ENCODE results near the gene STRN3. TPM values are rescaled to one million over a fixed set of nuclear protein-coding genes. Genes with fewer than 3 reads are reported as not detected.
A peak's percentile ranks its signal among the peaks of the same experiment; 100 is the strongest.
"Not testable (repeated sequence)": the region's sequence is repeated elsewhere in the genome, so short reads cannot be mapped to it uniquely, and the experiment has no call there.

STRN3 gene
- 36.6 TPM for polyA plus RNA-seq
- long read RNA-seq, donor 1, partial matches to known transcripts: 0 of 2 reads
- long read RNA-seq, donor 1, other reads (novel, unspliced or antisense): 0 of 2 reads
- long read RNA-seq, donor 2, partial matches to known transcripts: 0 of 2 reads
- long read RNA-seq, donor 2, other reads (novel, unspliced or antisense): 0 of 2 reads
- long read RNA-seq, donor 3: 0 reads
- long read RNA-seq, donor 4: 0 reads
- long read RNA-seq, donor 5: 0 reads
- long read RNA-seq, donor 6, transcript STRN3-201 (16 exons, 3,970 nt): major isoform, 5 of 5 reads
- long read RNA-seq, donor 6, partial matches to known transcripts: 0 of 5 reads
- long read RNA-seq, donor 6, other reads (novel, unspliced or antisense): 0 of 5 reads
- long read RNA-seq, donor 7, partial matches to known transcripts: 0 of 7 reads
- long read RNA-seq, donor 7, other reads (novel, unspliced or antisense): 6 of 7 reads
- long read RNA-seq, donor 8, partial matches to known transcripts: 0 of 2 reads
- long read RNA-seq, donor 8, other reads (novel, unspliced or antisense): 0 of 2 reads
- long read RNA-seq, donor 9: 0 reads
- long read RNA-seq, donor 10, partial matches to known transcripts: 0 of 12 reads
- long read RNA-seq, donor 10, other reads (novel, unspliced or antisense): 10 of 12 reads
- long read RNA-seq, donor 11, partial matches to known transcripts: 6 of 7 reads
- long read RNA-seq, donor 11, other reads (novel, unspliced or antisense): 0 of 7 reads

GRCh38 chr14:31026077-31026449 lies at the start of gene STRN3:
STRN3 (minus strand) TSS chr14:31026379; CDS start chr14:31026185, 194 bp downstream.
- H3K36me3 ChIP-seq (ENCODE audit: control insufficient read depth, insufficient read depth, low read length): peaks cover 1% of the 10 kb centered on the region
- no peaks in the 10 kb centered on the region for H3K4me1 ChIP-seq (ENCODE audit: control insufficient read depth, insufficient read depth, low read length)
- peak within 1 kb of the TSS; percentile 98 for H3K27ac ChIP-seq (ENCODE audit: low read length)
- H3K9me3 ChIP-seq (ENCODE audit: control insufficient read depth, low read depth, low read length): no peaks in the 10 kb centered on the region
- WGBS (ENCODE audit: insufficient coverage, low lambda C conversion rate): no CpG with 5 or more reads among the region's 31 CpGs
- DNase-seq: no peak
- peak within 1 kb of the TSS; percentile 99 for H3K4me3 ChIP-seq (ENCODE audit: low read length)
- no peaks in the 10 kb centered on the region for H3K27me3 ChIP-seq (ENCODE audit: control insufficient read depth, insufficient read depth, low read length)

GRCh38 chr14:31075144-31075543 lies 49.0 kb upstream of the STRN3 start:
- 90% methylated on average over 2 of the region's 2 CpGs for WGBS (ENCODE audit: insufficient coverage, low lambda C conversion rate)

GRCh38 chr14:31071151-31071550 lies 45.0 kb upstream of the STRN3 start:
- Histone ChIP-seq H3K4me1 (ENCODE audit: control insufficient read depth, insufficient read depth, low read length) (no peaks in the 10 kb centered on the region), H3K9me3 (ENCODE audit: control insufficient read depth, low read depth, low read length) (no peaks in the 10 kb centered on the region), H3K27ac (ENCODE audit: low read length) (no peak overlapping the region), H3K4me3 (ENCODE audit: low read length) (no peak overlapping the region), H3K36me3 (ENCODE audit: control insufficient read depth, insufficient read depth, low read length) (peaks cover 7% of the 10 kb centered on the region), H3K27me3 (ENCODE audit: control insufficient read depth, insufficient read depth, low read length) (no peaks in the 10 kb centered on the region)
- no peak for DNase-seq
- no CpG with 5 or more reads among the region's 2 CpGs for WGBS (ENCODE audit: insufficient coverage, low lambda C conversion rate)

More at GRCh38 chr14:31075144-31075543, 49.0 kb upstream of the STRN3 start:
- Histone ChIP-seq H3K9me3 (ENCODE audit: control insufficient read depth, low read depth, low read length) (no peaks in the 10 kb centered on the region), H3K36me3 (ENCODE audit: control insufficient read depth, insufficient read depth, low read length) (peaks cover 7% of the 10 kb centered on the region), H3K4me1 (ENCODE audit: control insufficient read depth, insufficient read depth, low read length) (no peaks in the 10 kb centered on the region), H3K27ac (ENCODE audit: low read length) (no peak overlapping the region), H3K4me3 (ENCODE audit: low read length) (no peak overlapping the region), H3K27me3 (ENCODE audit: control insufficient read depth, insufficient read depth, low read length) (no peaks in the 10 kb centered on the region)
- DNase-seq: no peak

- Histone ChIP-seq H3K27ac (ENCODE audit: low read length) (no peak overlapping the region), H3K27me3 (ENCODE audit: control insufficient read depth, insufficient read depth, low read length) (no peaks in the 10 kb centered on the region), H3K9me3 (ENCODE audit: control insufficient read depth, low read depth, low read length) (no peaks in the 10 kb centered on the region), H3K4me1 (ENCODE audit: control insufficient read depth, insufficient read depth, low read length) (no peaks in the 10 kb centered on the region), H3K36me3 (ENCODE audit: control insufficient read depth, insufficient read depth, low read length) (peaks cover 7% of the 10 kb centered on the region), H3K4me3 (ENCODE audit: low read length) (no peak overlapping the region)
- no CpG with 5 or more reads among the region's 5 CpGs for WGBS (ENCODE audit: insufficient coverage, low lambda C conversion rate)
- no peak for DNase-seq
Observed at GRCh38 chr14:31070431-31070830, 44.3 kb upstream of the STRN3 start.

GRCh38 chr14:31069343-31069742 lies 43.2 kb upstream of the STRN3 start:
- Histone ChIP-seq H3K9me3 (ENCODE audit: control insufficient read depth, low read depth, low read length) (no peaks in the 10 kb centered on the region), H3K27me3 (ENCODE audit: control insufficient read depth, insufficient read depth, low read length) (no peaks in the 10 kb centered on the region), H3K4me1 (ENCODE audit: control insufficient read depth, insufficient read depth, low read length) (no peaks in the 10 kb centered on the region), H3K27ac (ENCODE audit: low read length) (no peak overlapping the region), H3K4me3 (ENCODE audit: low read length) (no peak overlapping the region), H3K36me3 (ENCODE audit: control insufficient read depth, insufficient read depth, low read length) (peaks cover 5% of the 10 kb centered on the region)
- no peak for DNase-seq
- 100% methylated on average over 2 of the region's 3 CpGs for WGBS (ENCODE audit: insufficient coverage, low lambda C conversion rate)

GRCh38 chr14:31068235-31068634 lies 42.1 kb upstream of the STRN3 start:
- H3K27me3 ChIP-seq (ENCODE audit: control insufficient read depth, insufficient read depth, low read length): no peaks in the 10 kb centered on the region
- H3K9me3 ChIP-seq (ENCODE audit: control insufficient read depth, low read depth, low read length): no peaks in the 10 kb centered on the region
- no peak overlapping the region for H3K4me3 ChIP-seq (ENCODE audit: low read length)
- H3K36me3 ChIP-seq (ENCODE audit: control insufficient read depth, insufficient read depth, low read length): peaks cover 3% of the 10 kb centered on the region
- no peak overlapping the region for H3K27ac ChIP-seq (ENCODE audit: low read length)
- no peak for DNase-seq
- WGBS (ENCODE audit: insufficient coverage, low lambda C conversion rate): no CpG with 5 or more reads among the region's 1 CpG
- H3K4me1 ChIP-seq (ENCODE audit: control insufficient read depth, insufficient read depth, low read length): no peaks in the 10 kb centered on the region

- DNase-seq; H3K4me3 ChIP-seq (ENCODE audit: low read length); H3K27me3 ChIP-seq (ENCODE audit: control insufficient read depth, insufficient read depth, low read length); H3K36me3 ChIP-seq (ENCODE audit: control insufficient read depth, insufficient read depth, low read length); H3K9me3 ChIP-seq (ENCODE audit: control insufficient read depth, low read depth, low read length); H3K27ac ChIP-seq (ENCODE audit: low read length): not testable (repeated sequence)
- H3K4me1 ChIP-seq (ENCODE audit: control insufficient read depth, insufficient read depth, low read length): peaks cover 15% of the 10 kb centered on the region
- 80% methylated on average over 1 of the region's 8 CpGs for WGBS (ENCODE audit: insufficient coverage, low lambda C conversion rate)
Observed at GRCh38 chr14:31062908-31063307, 36.7 kb upstream of the STRN3 start.

GRCh38 chr14:31060253-31060875 lies 34.2 kb upstream of the STRN3 start:
- Histone ChIP-seq H3K36me3 (ENCODE audit: control insufficient read depth, insufficient read depth, low read length) (no peaks in the 10 kb centered on the region), H3K27ac (ENCODE audit: low read length) (peak overlapping the region; percentile 52), H3K4me1 (ENCODE audit: control insufficient read depth, insufficient read depth, low read length) (peaks cover 15% of the 10 kb centered on the region), H3K9me3 (ENCODE audit: control insufficient read depth, low read depth, low read length) (no peaks in the 10 kb centered on the region), H3K27me3 (ENCODE audit: control insufficient read depth, insufficient read depth, low read length) (no peaks in the 10 kb centered on the region), H3K4me3 (ENCODE audit: low read length) (no peak overlapping the region)
- peak in 1 of 2 donors; percentile 17 for DNase-seq
- WGBS (ENCODE audit: insufficient coverage, low lambda C conversion rate): no CpG with 5 or more reads among the region's 6 CpGs

- Histone ChIP-seq H3K4me1 (ENCODE audit: control insufficient read depth, insufficient read depth, low read length) (peaks cover 15% of the 10 kb centered on the region), H3K4me3 (ENCODE audit: low read length) (no peak overlapping the region), H3K36me3 (ENCODE audit: control insufficient read depth, insufficient read depth, low read length) (no peaks in the 10 kb centered on the region), H3K27me3 (ENCODE audit: control insufficient read depth, insufficient read depth, low read length) (no peaks in the 10 kb centered on the region), H3K9me3 (ENCODE audit: control insufficient read depth, low read depth, low read length) (no peaks in the 10 kb centered on the region), H3K27ac (ENCODE audit: low read length) (peak overlapping the region; percentile 69)
- no CpG with 5 or more reads among the region's 1 CpG for WGBS (ENCODE audit: insufficient coverage, low lambda C conversion rate)
- peak; percentile 85 to 91 for DNase-seq
Observed at GRCh38 chr14:31059152-31059924, 33.2 kb upstream of the STRN3 start.

Measured in large intestine (tissue), 12 donors.